Kidney (tissue), 14 donors: ENCODE results near the gene EHF. TPM values are rescaled to one million over a fixed set of nuclear protein-coding genes. Genes with fewer than 3 reads are reported as not detected.
A peak's percentile ranks its signal among the peaks of the same experiment; 100 is the strongest.

ENCODE experiments used
- DNase-seq, 5 donors: peaks; one replicate each; pipeline ENCODE4 v3.0.0-alpha.2; 2013 to 2020
- FAIRE-seq: peaks from 2 replicates; lab custom pipeline; 2012; peaks lifted over from hg19 to GRCh38; lab: Jason Lieb, UNC
- H3K27ac ChIP-seq, 2 donors: one replicate each; pipeline ENCODE4 v1.7.0; 2013; ENCODE audit warnings: low read depth in 2 of 2, low read length in 2 of 2, inconsistent platforms in 1 of 2
- H3K27me3 ChIP-seq: one replicate; pipeline ENCODE4 v1.7.1; 2013; ENCODE audit warnings: low read length, inconsistent platforms; ENCODE audit not compliant: control insufficient read depth, insufficient read depth
- H3K36me3 ChIP-seq, 3 donors: one replicate each; pipeline versions ENCODE4 v1.7.0 to v1.7.1; 2013; ENCODE audit warnings: low read length in 3 of 3, control low read depth in 1 of 3, inconsistent platforms in 1 of 3; ENCODE audit not compliant: insufficient read depth in 3 of 3, control insufficient read depth in 2 of 3
- H3K4me1 ChIP-seq, 3 donors: one replicate each; pipeline versions ENCODE4 v1.7.0 to v1.7.1; 2013; ENCODE audit warnings: low read length in 3 of 3, inconsistent platforms in 1 of 3, low read depth in 1 of 3; ENCODE audit not compliant: control insufficient read depth in 2 of 3, insufficient read depth in 2 of 3
- H3K4me3 ChIP-seq, 3 donors: one replicate each; pipeline versions ENCODE4 v1.7.0 to v1.8.1; 2013; ENCODE audit warnings: low read length in 3 of 3, control low read depth in 1 of 3, inconsistent platforms in 1 of 3
- H3K9ac ChIP-seq, 3 donors: one replicate each; pipeline versions ENCODE4 v1.7.0 to v1.7.1; 2013; ENCODE audit warnings: low read length in 3 of 3, control low read depth in 1 of 3, inconsistent platforms in 1 of 3
- H3K9me3 ChIP-seq, 3 donors: one replicate each; pipeline versions ENCODE4 v1.7.0 to v1.7.1; 2013; ENCODE audit warnings: low read length in 3 of 3, control low read depth in 1 of 3, inconsistent platforms in 1 of 3; ENCODE audit not compliant: control insufficient read depth in 2 of 3, insufficient read depth in 1 of 3
- CTCF ChIP-seq: IDR thresholded peaks from 3 replicates; pipeline ENCODE4 v1.5.1; 2012; ENCODE audit warnings: mild to moderate bottlenecking, moderate library complexity, borderline replicate concordance; ENCODE audit not compliant: insufficient read depth; ENCODE audit errors: extremely low read depth
- intact Hi-C: fragments of 100-400 bp; cut with DNase I; formaldehyde crosslinking; loops from one replicate; pipeline ENCODE4 v1.11.1; 2022
- polyA plus RNA-seq: library from polyadenylated mRNA; stranded (reverse); fragments of 350-450 nt; fragmentation: Illumina TruSeq; extraction: RNeasy Lipid Tissue Mini Kit (QIAGEN cat#74804); gene quantifications from one replicate; pipeline ENCODE4 v1.2.3, GENCODE V29; 2014; ENCODE audit warnings: low read depth, low replicate concordance; ENCODE audit not compliant: insufficient read depth
- total RNA-seq: library from RNA; stranded (reverse); fragmentation: NEBNext Ultra II Directional; extraction: Animal tissue kit (Norgen Biotek cat#: 25700); gene quantifications from one replicate; pipeline ENCODE4 v1.2.1, GENCODE V29; 2021
- donor health status: control.
- donor health status: control.
- donor health status: control.
- donor health status: control.
- donor health status: control.
- donor health status: DM: yes; HTN: yes; CAD: no.
- donor health status: Normal renal cell carcinoma (clear cell type).

Gene EHF
- total and polyA plus RNA-seq, 2 donors from 2014 or later: 4.7 to 65.5 TPM

GRCh38 chr11:34604911-34605310 lies 16.0 kb upstream of the EHF start:
- Histone ChIP-seq H3K9ac (no peak overlapping the region), H3K4me1 (peaks cover 0 to 35% (median 21%) of the 10 kb centered on the region in 3 donors), H3K9me3 (no peaks in the 10 kb centered on the region), H3K27me3 (no peaks in the 10 kb centered on the region), H3K36me3 (no peaks in the 10 kb centered on the region), H3K4me3 (no peak overlapping the region), H3K27ac (peak overlapping the region in 1 of 2 donors; percentile 32)
- no peak for TF ChIP-seq CTCF
- DNase-seq: no peak
- intact Hi-C loops: no loop called here
- no peak for FAIRE-seq

- no peak overlapping the region for H3K27ac ChIP-seq
- no peaks in the 10 kb centered on the region for H3K27me3 ChIP-seq
- peaks cover 0 to 28% (median 16%) of the 10 kb centered on the region in 3 donors for H3K4me1 ChIP-seq
- FAIRE-seq (no peak), DNase-seq (no peak)
- no peaks in the 10 kb centered on the region for H3K36me3 ChIP-seq
- H3K4me3 ChIP-seq: no peak overlapping the region
- intact Hi-C loops: no loop called here
- TF ChIP-seq CTCF: no peak
- no peaks in the 10 kb centered on the region for H3K9me3 ChIP-seq
- no peak overlapping the region for H3K9ac ChIP-seq
Observed at GRCh38 chr11:34605481-34606325, 15.2 kb upstream of the EHF start.

- Histone ChIP-seq H3K9ac (no peak overlapping the region), H3K27ac (no peak overlapping the region), H3K36me3 (no peaks in the 10 kb centered on the region), H3K9me3 (no peaks in the 10 kb centered on the region), H3K4me3 (no peak overlapping the region), H3K4me1 (peaks cover 0 to 20% (median 8%) of the 10 kb centered on the region in 3 donors), H3K27me3 (no peaks in the 10 kb centered on the region)
- DNase-seq (no peak), FAIRE-seq (no peak)
- TF ChIP-seq CTCF: no peak
- intact Hi-C loops: no loop called here
Observed at GRCh38 chr11:34606326-34607120, 14.4 kb upstream of the EHF start.
